HEK293 (cell line): ENCODE measurements around the gene PPP4R1.

Experiments used
- CTCF ChIP-seq: fragments of 450-650 bp; formaldehyde crosslinking; IDR thresholded peaks from 2 replicates; pipeline ENCODE4 v1.5.1; 2016; ENCODE audit warnings: missing biosample characterization, missing genetic modification characterization
- KLF10 ChIP-seq: fragments of 450-650 bp; IDR thresholded peaks from 2 replicates; pipeline ENCODE4 v1.5.1; 2018; ENCODE audit warnings: missing biosample characterization, mild to moderate bottlenecking, missing genetic modification characterization
- PBX3 ChIP-seq: sonication (generic); formaldehyde crosslinking; IDR thresholded peaks from 2 replicates; pipeline ENCODE4 v1.8.1; 2022; ENCODE audit warnings: mild to moderate bottlenecking, moderate library complexity, missing genetic modification reagents
- ZBTB26 ChIP-seq: fragments of 450-650 bp; formaldehyde crosslinking; optimal IDR thresholded peaks from 2 replicates; pipeline ENCODE3; 2016; ENCODE audit warnings: missing biosample characterization, mild to moderate bottlenecking, missing genetic modification characterization
- ZNF146 ChIP-seq: fragments of 450-650 bp; formaldehyde crosslinking; IDR thresholded peaks from 2 replicates; pipeline ENCODE4 v1.5.1; 2016; ENCODE audit warnings: missing biosample characterization, missing genetic modification characterization
- ZNF629 ChIP-seq: fragments of 450-650 bp; formaldehyde crosslinking; IDR thresholded peaks from 2 replicates; pipeline ENCODE4 v1.5.1; 2017; ENCODE audit warnings: missing biosample characterization, missing genetic modification characterization
- ZNF791 ChIP-seq: fragments of 450-650 bp; formaldehyde crosslinking; IDR thresholded peaks from 2 replicates; pipeline ENCODE4 v1.5.1; 2016; ENCODE audit warnings: missing biosample characterization, missing genetic modification characterization

GRCh38 chr18:9570255-9570654, 44.1 kb downstream of the PPP4R1 start:
- TF ChIP-seq ZNF146 (no peak), CTCF (tag by site-specific recombination) (no peak), ZNF791 (no peak), ZBTB26 (no peak), ZNF629 (tag by site-specific recombination) (no peak), PBX3 (CRISPR knock-in tag) (no peak), KLF10 (tag by site-specific recombination) (no peak)
